Esophagus muscularis mucosa (tissue), 4 donors: ENCODE data around the gene ATG10. TPM values are rescaled to one million over a fixed set of nuclear protein-coding genes. Genes with fewer than 3 reads are reported as not detected.

Experiments
- DNase-seq: peaks from one replicate; pipeline ENCODE4 v3.0.0-alpha.2; 2017; ENCODE audit errors: extremely low spot score
- H3K27ac ChIP-seq, 4 donors: fragments of 200-600 bp; sonication (generic); replicated peaks in 1 of 4; 1 replicate in 3 of 4; 2 replicates in 1 of 4; pipeline ENCODE4 v1.5.1; 2016 to 2019; ENCODE audit warnings: mild to moderate bottlenecking in 1 of 4
- H3K27me3 ChIP-seq, 4 donors: fragments of 200-600 bp; sonication (generic); one replicate each; pipeline versions ENCODE4 v1.5.1 to v1.6.0; 2016 to 2019
- H3K36me3 ChIP-seq, 4 donors: fragments of 200-600 bp; sonication (generic); one replicate each; pipeline ENCODE4 v1.5.1; 2016 to 2019
- H3K4me1 ChIP-seq, 4 donors: fragments of 200-600 bp; sonication (generic); one replicate each; pipeline ENCODE4 v1.5.1; 2016 to 2019
- H3K4me3 ChIP-seq, 4 donors: fragments of 200-600 bp; sonication (generic); 1 replicate in 2 of 4; 2 replicates in 2 of 4; pipeline ENCODE4 v1.5.1; 2016 to 2019; ENCODE audit warnings: mild to moderate bottlenecking in 4 of 4, moderate library complexity in 1 of 4
- H3K9me3 ChIP-seq, 4 donors: fragments of 200-600 bp; sonication (generic); 1 replicate in 3 of 4; 2 replicates in 1 of 4; pipeline ENCODE4 v1.5.1; 2016 to 2019
- CTCF ChIP-seq, 3 experiments: fragments of 200-600 bp in 2 of 3; fragments of 450-650 bp in 1 of 3; sonication (generic) in 2 of 3; IDR thresholded peaks; one replicate each; pipeline ENCODE4 v1.5.1; 2017 to 2019; ENCODE audit warnings: antibody characterized with exemption in 3 of 3, mild to moderate bottlenecking in 2 of 3, moderate library complexity in 1 of 3
- EP300 ChIP-seq: sonication (generic); formaldehyde crosslinking; IDR thresholded peaks from one replicate; pipeline ENCODE4 v1.6.1; 2017; ENCODE audit warnings: antibody characterized with exemption
- POLR2A ChIP-seq: fragments of 450-650 bp; IDR thresholded peaks from one replicate; pipeline ENCODE4 v1.6.1; 2017; ENCODE audit warnings: antibody characterized with exemption, moderate library complexity, mild to moderate bottlenecking, low read depth
- POLR2AphosphoS5 ChIP-seq, 2 donors: sonication (generic); formaldehyde crosslinking; IDR thresholded peaks; one replicate each; pipeline ENCODE4 v1.6.1; 2017; ENCODE audit warnings: antibody characterized with exemption in 2 of 2
- WGBS: methylation state at CpG from one replicate; pipeline ENCODE4 v1.1.5; 2018; 5-methylcytosine and 5-hydroxymethylcytosine counted together
- intact Hi-C: fragments of 100-400 bp; cut with DNase I; formaldehyde crosslinking; loops from one replicate; pipeline ENCODE4 v1.15.1; 2023
- small RNA-seq, 3 donors: library from RNA; depleted of rRNA; stranded (forward); fragments of <200 nt; gene quantifications; one replicate each; pipeline ENCODE3, GENCODE V24; 2016
- total RNA-seq, 4 donors: library from RNA; depleted of rRNA; stranded (reverse); fragments of >200 nt; gene quantifications; one replicate each; pipeline versions ENCODE4 v1.1.0 to v1.2.1, GENCODE V29; 2016

The ATG10 gene
- total RNA-seq, 4 donors from 2014 or later = 5.2 to 9.1 (median 7.3) TPM

DNA sequence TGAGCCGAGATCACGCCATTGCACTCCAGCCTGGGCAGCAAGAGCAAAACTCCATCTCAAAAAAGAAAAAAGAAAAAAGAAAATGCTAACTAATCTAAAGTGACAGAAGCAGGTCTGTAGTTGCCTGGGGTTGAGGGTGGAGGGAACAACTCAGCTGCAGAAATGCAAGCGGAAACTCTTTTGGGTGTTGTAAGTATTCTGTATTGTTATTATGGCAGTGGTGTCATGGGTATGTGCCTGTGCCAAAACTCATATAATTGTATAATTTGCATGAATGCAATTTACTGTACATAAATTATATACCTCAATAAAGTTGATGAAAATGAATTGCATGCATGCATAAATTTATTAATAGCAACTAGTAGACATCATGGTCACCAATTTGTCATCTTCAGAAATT is 329.4 kb downstream of the ATG10 start:
- Histone ChIP-seq H3K27me3 (no peaks in the 10 kb centered on the region), H3K4me1 (no peaks in the 10 kb centered on the region), H3K27ac (no peak overlapping the region), H3K9me3 (no peaks in the 10 kb centered on the region), H3K4me3 (no peak overlapping the region), H3K36me3 (peaks cover 0 to 13% (median 2%) of the 10 kb centered on the region in 4 donors)
- no peak for TF ChIP-seq POLR2AphosphoS5 (IDR thresholded peaks at IDR 0.05)
- no peak for TF ChIP-seq EP300
- TF ChIP-seq CTCF (IDR thresholded peaks at IDR 0.05) = no peak
- no peak for TF ChIP-seq POLR2A
- 100% methylated on average over 3 of the region's 3 CpGs for WGBS
- intact Hi-C loops = no loop called here
- no peak for DNase-seq

Small RNA genes within 50 kb of the gene (small RNA-seq; reads per million reads assigned to genes)
- gene AC010598.1 = 0 reads per million in 3 donors
- 0 reads per million in 3 donors for gene RN7SL378P

Other genes with a start within 250 kb of the ATG10 start
- 10 to 100 TPM; 62.9 to 97.2 (median 74.2) TPM for gene SSBP2, start 220.9 kb upstream of the ATG10 start, total RNA-seq